Peyer's patch (tissue), 4 donors: Measurements from ENCODE around the gene PFDN2. TPM values are rescaled to one million over a fixed set of nuclear protein-coding genes. Genes with fewer than 3 reads are reported as not detected.
A peak's percentile ranks its signal among the peaks of the same experiment; 100 is the strongest.

ENCODE experiments used
- DNase-seq, 3 donors: peaks; one replicate each; pipeline ENCODE4 v3.0.0-alpha.2; 2017 to 2019
- H3K27ac ChIP-seq, 4 donors: fragments of 200-600 bp; sonication (generic); one replicate each; pipeline ENCODE4 v1.5.1; 2016 to 2019
- H3K27me3 ChIP-seq, 2 donors: fragments of 200-600 bp; sonication (generic); one replicate each; pipeline ENCODE4 v1.5.1; 2019
- H3K36me3 ChIP-seq, 3 donors: fragments of 200-600 bp; sonication (generic); one replicate each; pipeline ENCODE4 v1.5.1; 2016 to 2019
- H3K4me1 ChIP-seq, 4 donors: fragments of 200-600 bp; sonication (generic); one replicate each; pipeline ENCODE4 v1.5.1; 2016 to 2019
- H3K4me3 ChIP-seq, 4 donors: fragments of 200-600 bp; sonication (generic); 1 replicate in 3 of 4; 2 replicates in 1 of 4; pipeline ENCODE4 v1.5.1; 2016 to 2019; ENCODE audit warnings: mild to moderate bottlenecking in 1 of 4
- H3K9me3 ChIP-seq, 4 donors: fragments of 200-600 bp; sonication (generic); one replicate each; pipeline ENCODE4 v1.5.1; 2016 to 2019; ENCODE audit warnings: mild to moderate bottlenecking in 1 of 4
- POLR2A ChIP-seq, 2 donors: fragments of 450-650 bp; IDR thresholded peaks; one replicate each; pipeline ENCODE4 v1.5.1; 2017; ENCODE audit warnings: antibody characterized with exemption in 2 of 2, mild to moderate bottlenecking in 2 of 2, moderate library complexity in 2 of 2
- total RNA-seq, 4 donors: library from RNA; depleted of rRNA; stranded (reverse); fragments of >200 nt; gene quantifications; one replicate each; pipeline ENCODE4 v1.1.0, GENCODE V29; 2016
- TF ChIP-seq, protein P1 (sequence below), 6 experiments: fragments of 450-650 bp in 4 of 6; fragments of 200-600 bp in 2 of 6; sonication (generic) in 1 of 6; IDR thresholded peaks; one replicate each; pipeline ENCODE4 v1.5.1; 2017 to 2019; ENCODE audit warnings: antibody characterized with exemption in 6 of 6, mild to moderate bottlenecking in 3 of 6, moderate library complexity in 1 of 6

The PFDN2 gene
- total RNA-seq, 4 donors from 2014 or later: 11.6 to 68.5 (median 15.2) TPM

- H3K9me3 ChIP-seq: no peaks in the 10 kb centered on the region
- DNase-seq: peak in 1 of 3 donors; percentile 42
- H3K4me3 ChIP-seq: no peak overlapping the region
- TF ChIP-seq, protein P1, sequence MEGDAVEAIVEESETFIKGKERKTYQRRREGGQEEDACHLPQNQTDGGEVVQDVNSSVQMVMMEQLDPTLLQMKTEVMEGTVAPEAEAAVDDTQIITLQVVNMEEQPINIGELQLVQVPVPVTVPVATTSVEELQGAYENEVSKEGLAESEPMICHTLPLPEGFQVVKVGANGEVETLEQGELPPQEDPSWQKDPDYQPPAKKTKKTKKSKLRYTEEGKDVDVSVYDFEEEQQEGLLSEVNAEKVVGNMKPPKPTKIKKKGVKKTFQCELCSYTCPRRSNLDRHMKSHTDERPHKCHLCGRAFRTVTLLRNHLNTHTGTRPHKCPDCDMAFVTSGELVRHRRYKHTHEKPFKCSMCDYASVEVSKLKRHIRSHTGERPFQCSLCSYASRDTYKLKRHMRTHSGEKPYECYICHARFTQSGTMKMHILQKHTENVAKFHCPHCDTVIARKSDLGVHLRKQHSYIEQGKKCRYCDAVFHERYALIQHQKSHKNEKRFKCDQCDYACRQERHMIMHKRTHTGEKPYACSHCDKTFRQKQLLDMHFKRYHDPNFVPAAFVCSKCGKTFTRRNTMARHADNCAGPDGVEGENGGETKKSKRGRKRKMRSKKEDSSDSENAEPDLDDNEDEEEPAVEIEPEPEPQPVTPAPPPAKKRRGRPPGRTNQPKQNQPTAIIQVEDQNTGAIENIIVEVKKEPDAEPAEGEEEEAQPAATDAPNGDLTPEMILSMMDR (IDR thresholded peaks at IDR 0.05): no peak
- no peak overlapping the region for H3K27ac ChIP-seq
- peaks cover 0 to 8% (median 0%) of the 10 kb centered on the region in 4 donors for H3K4me1 ChIP-seq
- no peaks in the 10 kb centered on the region for H3K36me3 ChIP-seq
- H3K27me3 ChIP-seq: no peaks in the 10 kb centered on the region
These were observed 26.7 kb downstream of the PFDN2 start for GRCh38 chr1:161091093-161091492.

GRCh38 chr1:161090617-161091016, 27.2 kb downstream of the PFDN2 start:
- H3K9me3 ChIP-seq: no peaks in the 10 kb centered on the region
- H3K4me1 ChIP-seq: peaks cover 0 to 8% (median 0%) of the 10 kb centered on the region in 4 donors
- H3K36me3 ChIP-seq: no peaks in the 10 kb centered on the region
- no peak for TF ChIP-seq POLR2A (IDR thresholded peaks at IDR 0.05)
- TF ChIP-seq, protein P1 (IDR thresholded peaks at IDR 0.05): no peak
- DNase-seq: no peak
- no peak overlapping the region for H3K4me3 ChIP-seq
- H3K27me3 ChIP-seq: no peaks in the 10 kb centered on the region
- H3K27ac ChIP-seq: no peak overlapping the region

- Histone ChIP-seq H3K4me3 (no peak overlapping the region), H3K27me3 (no peaks in the 10 kb centered on the region), H3K4me1 (peaks cover 0 to 8% (median 0%) of the 10 kb centered on the region in 4 donors), H3K9me3 (no peaks in the 10 kb centered on the region), H3K27ac (no peak overlapping the region), H3K36me3 (no peaks in the 10 kb centered on the region)
- TF ChIP-seq POLR2A (IDR thresholded peaks at IDR 0.05): no peak
- DNase-seq: peak in 1 of 3 donors; percentile 7
These were observed 27.9 kb downstream of the PFDN2 start for GRCh38 chr1:161089938-161090337.

DNA sequence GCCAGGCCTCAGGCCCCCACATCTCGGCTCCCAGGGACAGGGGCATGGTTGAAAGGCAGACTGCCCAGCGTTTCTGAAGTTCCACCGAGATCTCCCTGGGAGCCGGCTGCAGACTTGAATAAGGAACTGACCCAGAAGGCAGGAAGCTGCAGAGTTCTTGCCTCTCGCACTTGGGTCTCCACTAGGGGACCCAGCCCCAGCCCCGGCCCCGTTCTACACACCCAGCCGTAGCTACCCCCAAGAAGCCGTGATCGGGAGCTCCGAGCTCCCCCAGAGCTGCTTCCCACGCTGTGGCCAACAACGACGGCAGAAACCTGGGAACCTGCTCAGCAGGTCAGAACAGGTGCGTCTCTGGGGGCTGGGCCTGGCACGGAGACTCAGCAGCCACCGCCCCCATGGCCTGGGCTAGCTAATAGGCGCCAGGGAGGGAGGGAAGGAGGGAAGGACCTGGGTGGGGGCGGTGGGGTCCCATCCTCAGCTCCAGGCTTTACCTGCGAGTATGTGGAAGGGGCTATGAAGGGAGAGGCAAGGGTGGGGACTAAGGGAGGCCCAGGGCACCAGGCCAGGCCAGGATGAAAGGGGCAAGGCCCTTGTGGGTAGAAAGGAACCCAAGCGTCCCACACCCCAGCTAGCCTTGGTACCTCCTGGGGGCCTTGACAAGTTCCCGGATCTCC, 28.4 kb downstream of the PFDN2 start, which contains the start of gene NECTIN4:
TSS of gene NECTIN4 (minus strand) at position 308 of the 674 bp plus-strand sequence. CDS start at position 46, 262 bp downstream.
- peak in 2 of 3 donors; percentile 66 to 75 for DNase-seq

DNA sequence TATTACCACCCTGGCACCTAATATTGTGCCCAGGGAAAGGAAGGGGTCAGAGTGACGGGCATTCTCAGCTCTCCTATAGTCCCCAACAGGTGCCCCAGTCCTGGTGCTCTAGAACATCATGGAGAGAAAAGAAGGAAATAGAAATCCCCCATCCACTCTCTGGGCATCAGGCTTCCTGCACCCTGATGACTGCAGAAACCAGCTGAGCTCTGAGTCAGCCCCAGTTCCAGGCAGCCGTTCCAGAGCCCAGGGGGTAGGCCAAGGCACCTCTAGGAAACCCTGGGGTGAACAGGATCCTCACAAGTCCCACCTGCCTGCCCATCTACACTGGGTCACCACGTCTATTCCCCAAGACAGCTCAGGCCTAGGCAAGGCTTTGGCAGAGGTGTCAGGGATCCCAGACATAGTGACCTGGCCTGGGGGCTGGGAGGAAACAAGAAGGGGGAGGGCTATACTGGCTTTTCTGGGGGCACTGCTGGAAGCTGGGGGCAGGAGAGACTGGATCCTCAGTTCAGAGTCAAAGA, 29.2 kb downstream of the PFDN2 start:
- Histone ChIP-seq H3K4me1 (peaks cover 0 to 10% (median 0%) of the 10 kb centered on the region in 4 donors), H3K9me3 (no peaks in the 10 kb centered on the region), H3K27me3 (no peaks in the 10 kb centered on the region), H3K4me3 (peak overlapping the region in 1 of 4 donors; percentile 0), H3K27ac (no peak overlapping the region), H3K36me3 (no peaks in the 10 kb centered on the region)
- DNase-seq: peak in 1 of 3 donors; percentile 45
- TF ChIP-seq, protein P1 (IDR thresholded peaks at IDR 0.05): no peak
- TF ChIP-seq POLR2A (IDR thresholded peaks at IDR 0.05): no peak

More for the DNA sequence above, 28.4 kb downstream of the PFDN2 start, which contains the start of gene NECTIN4:
- peak within 1 kb of the TSS in 2 of 4 donors; percentile 0 to 18 for H3K4me3 ChIP-seq
- no peaks in the 10 kb centered on the region for H3K9me3 ChIP-seq
- TF ChIP-seq, protein P1 (IDR thresholded peaks at IDR 0.05): no peak
- TF ChIP-seq POLR2A (IDR thresholded peaks at IDR 0.05): peak in 1 of 2 donors; percentile 25
- no peaks in the 10 kb centered on the region for H3K36me3 ChIP-seq
- H3K27ac ChIP-seq: no peak within 1 kb of the TSS
- peaks cover 0 to 8% (median 0%) of the 10 kb centered on the region in 4 donors for H3K4me1 ChIP-seq
- H3K27me3 ChIP-seq: no peaks in the 10 kb centered on the region

- Histone ChIP-seq H3K4me1 (peaks cover 0 to 14% (median 0%) of the 10 kb centered on the region in 4 donors), H3K36me3 (no peaks in the 10 kb centered on the region), H3K9me3 (no peaks in the 10 kb centered on the region), H3K27me3 (no peaks in the 10 kb centered on the region), H3K4me3 (no peak overlapping the region), H3K27ac (no peak overlapping the region)
- DNase-seq: no peak
- TF ChIP-seq POLR2A (IDR thresholded peaks at IDR 0.05): no peak
- TF ChIP-seq, protein P1 (IDR thresholded peaks at IDR 0.05): no peak
These were observed 31.4 kb downstream of the PFDN2 start for GRCh38 chr1:161086457-161086856.
